Measurements from ENCODE around the gene UGT1A10. TPM values are rescaled to one million over a fixed set of nuclear protein-coding genes. Genes with fewer than 3 reads are reported as not detected.
"Not testable (repeated sequence)": the region's sequence is repeated elsewhere in the genome, so short reads cannot be mapped to it uniquely, and the experiment has no call there.

Gene UGT1A10
- total RNA-seq, 1 experiment from 2014 or later, result not detected

GRCh38 chr2:233643128-233643527 is 6.9 kb downstream of the UGT1A10 start:
- H3K9me3 Mint-ChIP-seq, result peaks cover 34 to 39% of the 10 kb centered on the region in 2 experiments
- H3K9ac ChIP-seq (ENCODE audit: extremely low read depth, insufficient read length, low read length), result no peak overlapping the region
- H4K20me1 ChIP-seq (ENCODE audit: control insufficient read depth, insufficient read depth, insufficient read length), result no peaks in the 10 kb centered on the region
- no peak overlapping the region for H3K4me2 ChIP-seq (ENCODE audit: insufficient read depth, insufficient read length, low read length)
- H2AFZ ChIP-seq (ENCODE audit: low read length), result no peak overlapping the region
- H2AK5ac ChIP-seq (ENCODE audit: insufficient read length, low read length), result no peak overlapping the region
- no peaks in the 10 kb centered on the region for H3K23me2 ChIP-seq (ENCODE audit: insufficient read length, low read depth, low read length, poor library complexity, severe bottlenecking)
- no peak overlapping the region for H3K4ac ChIP-seq (ENCODE audit: low read depth, low read length)
- no peak overlapping the region for H3K27ac ChIP-seq (ENCODE audit: insufficient read length, low read depth, low read length)
- H3T11ph ChIP-seq (ENCODE audit: low read length), result no peak overlapping the region
- no peaks in the 10 kb centered on the region for H3K4me1 ChIP-seq (ENCODE audit: insufficient read depth, low read length)
- no peak overlapping the region for H3K14ac ChIP-seq (ENCODE audit: insufficient read depth, low read length)
- peaks cover 6% of the 10 kb centered on the region for H3K9me3 ChIP-seq (ENCODE audit: control insufficient read depth, low read depth, low read length)
- no peak overlapping the region for H4K91ac ChIP-seq (ENCODE audit: insufficient read length, low read depth, low read length)
- H3K27me3 Mint-ChIP-seq (ENCODE audit: low read depth), result peaks cover 10% of the 10 kb centered on the region; the same call in 1 of the 2 replicates
- H3K27me3 ChIP-seq (ENCODE audit: insufficient read depth, low read length), result no peaks in the 10 kb centered on the region
- no peak overlapping the region for H2BK120ac ChIP-seq (ENCODE audit: low read depth, low read length, poor library complexity, severe bottlenecking)
- H2BK5ac ChIP-seq (ENCODE audit: insufficient read length, low read length), result no peak overlapping the region
- no peak overlapping the region for H2BK12ac ChIP-seq (ENCODE audit: insufficient read length, low read depth, low read length)
- H4K5ac ChIP-seq (ENCODE audit: insufficient read length, low read depth, low read length), result no peak overlapping the region
- no CpG with 5 or more reads among the region's 1 CpG for WGBS (ENCODE audit: extremely low coverage, insufficient read length, low lambda C conversion rate)
- no peaks in the 10 kb centered on the region for H3K4me1 Mint-ChIP-seq
- H3K18ac ChIP-seq (ENCODE audit: insufficient read length, low read depth, low read length), result no peak overlapping the region
- no peak overlapping the region for H2BK15ac ChIP-seq (ENCODE audit: low read depth, low read length)
- H3K23ac ChIP-seq (ENCODE audit: insufficient read length, low read depth, low read length), result no peak overlapping the region
- no peak overlapping the region for H3K56ac ChIP-seq (ENCODE audit: insufficient read length, low read depth, low read length)
- H3K79me2 ChIP-seq (ENCODE audit: insufficient read depth, low read length), result no peaks in the 10 kb centered on the region
- no peak overlapping the region for H2BK20ac ChIP-seq (ENCODE audit: low read depth, low read length, poor library complexity, severe bottlenecking)
- H4K8ac ChIP-seq (replicated peaks; ENCODE audit: insufficient read length, low read depth, low read length), result no peak overlapping the region
- no peaks in the 10 kb centered on the region for H3K79me1 ChIP-seq (ENCODE audit: insufficient read depth, low read depth, low read length, poor library complexity, severe bottlenecking)
- peak; percentile 59 for TF ChIP-seq CTCF (conservative IDR thresholded peaks at IDR 0.05)
- peak; percentile 66 for DNase-seq
- H3K4me3 Mint-ChIP-seq, result no peak overlapping the region
- H3K27ac Mint-ChIP-seq, result no peak overlapping the region
- H3K36me3 Mint-ChIP-seq (ENCODE audit: insufficient read depth in 1 of 3, low read depth in 3 of 3), result peaks cover 15 to 23% (median 20%) of the 10 kb centered on the region in 3 experiments

GRCh38 chr2:233646033-233646432 is 9.8 kb downstream of the UGT1A10 start:
- not testable (repeated sequence) for H3K23me2 ChIP-seq (ENCODE audit: insufficient read length, low read depth, low read length, poor library complexity, severe bottlenecking); H4K5ac ChIP-seq (ENCODE audit: insufficient read length, low read depth, low read length); H3K4me2 ChIP-seq (ENCODE audit: insufficient read depth, insufficient read length, low read length); H3K4me1 Mint-ChIP-seq; H2BK15ac ChIP-seq (ENCODE audit: low read depth, low read length); H4K20me1 ChIP-seq (ENCODE audit: control insufficient read depth, insufficient read depth, insufficient read length); H3K14ac ChIP-seq (ENCODE audit: insufficient read depth, low read length); H3K27me3 ChIP-seq (ENCODE audit: insufficient read depth, low read length); H3K4ac ChIP-seq (ENCODE audit: low read depth, low read length); H2AK5ac ChIP-seq (ENCODE audit: insufficient read length, low read length); H3K4me3 Mint-ChIP-seq; H3K9ac ChIP-seq (ENCODE audit: extremely low read depth, insufficient read length, low read length); H4K91ac ChIP-seq (ENCODE audit: insufficient read length, low read depth, low read length); H3K18ac ChIP-seq (ENCODE audit: insufficient read length, low read depth, low read length); H3K9me3 ChIP-seq (ENCODE audit: control insufficient read depth, low read depth, low read length); H3K79me2 ChIP-seq (ENCODE audit: insufficient read depth, low read length); H2BK12ac ChIP-seq (ENCODE audit: insufficient read length, low read depth, low read length); H2BK20ac ChIP-seq (ENCODE audit: low read depth, low read length, poor library complexity, severe bottlenecking); H3K27ac Mint-ChIP-seq; H3K4me1 ChIP-seq (ENCODE audit: insufficient read depth, low read length); DNase-seq; H2AFZ ChIP-seq (ENCODE audit: low read length); H3K79me1 ChIP-seq (ENCODE audit: insufficient read depth, low read depth, low read length, poor library complexity, severe bottlenecking); H3K23ac ChIP-seq (ENCODE audit: insufficient read length, low read depth, low read length); H2BK120ac ChIP-seq (ENCODE audit: low read depth, low read length, poor library complexity, severe bottlenecking); H4K8ac ChIP-seq (replicated peaks; ENCODE audit: insufficient read length, low read depth, low read length); H2BK5ac ChIP-seq (ENCODE audit: insufficient read length, low read length); H3K27ac ChIP-seq (ENCODE audit: insufficient read length, low read depth, low read length); H3K56ac ChIP-seq (ENCODE audit: insufficient read length, low read depth, low read length); H3T11ph ChIP-seq (ENCODE audit: low read length)
- no CpG with 5 or more reads among the region's 3 CpGs for WGBS (ENCODE audit: extremely low coverage, insufficient read length, low lambda C conversion rate)
- Mint-ChIP-seq H3K27me3 (ENCODE audit: low read depth) (peaks cover 11% of the 10 kb centered on the region; the same call in 1 of the 2 replicates), H3K9me3 (peaks cover 34 to 40% of the 10 kb centered on the region in 2 experiments), H3K36me3 (ENCODE audit: insufficient read depth in 1 of 3, low read depth in 3 of 3) (peaks cover 15 to 23% (median 20%) of the 10 kb centered on the region in 3 experiments)
